Measurements from ENCODE around the gene TSPAN8.

- no peak for TF ChIP-seq CTCF (IDR thresholded peaks at IDR 0.05)
- no peak for TF ChIP-seq ZFX (IDR thresholded peaks at IDR 0.05; ENCODE audit: borderline replicate concordance)
These were observed 4.9 kb downstream of the TSPAN8 start for GRCh38 chr12:71152851-71153250.

Data from 22Rv1 (cell line).